Activated naive CD4-positive, alpha-beta T cell treated with anti-CD3 and anti-CD28 coated beads, Interleukin-2, amount 50 U/mL, for 16 hours (primary cell): ENCODE data around the gene SPATA3.

ENCODE experiments used
- DNase-seq: peaks from one replicate; pipeline ENCODE4 v3.0.0-alpha.2; 2020

SPATA3 gene

DNA sequence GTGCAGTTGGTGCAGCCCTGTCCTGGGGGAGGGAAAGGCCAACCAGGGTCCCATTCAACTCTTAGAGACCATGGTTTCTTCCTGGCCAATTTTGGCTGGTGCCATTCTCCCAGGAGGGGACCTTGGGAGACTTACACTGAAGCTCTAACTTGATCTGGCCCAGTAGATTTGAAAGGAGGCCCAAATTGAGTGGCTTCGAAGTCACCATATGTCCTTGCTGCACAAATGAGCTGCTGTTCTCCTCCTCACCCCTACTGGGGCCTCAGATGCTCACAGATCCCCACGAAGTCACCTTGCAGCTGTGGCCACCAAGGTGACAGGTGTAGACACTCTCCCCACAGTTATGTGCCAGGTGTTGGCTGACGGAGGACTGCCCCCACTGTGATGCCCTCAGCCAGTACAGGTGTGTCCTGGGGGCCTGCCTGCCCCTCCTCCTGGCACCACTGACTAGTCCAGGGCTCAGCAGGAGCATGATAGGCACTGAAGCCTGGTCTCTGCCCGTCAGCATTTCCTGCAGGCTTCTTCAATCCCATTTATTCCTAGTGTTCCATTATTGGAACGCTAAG is 36.7 kb downstream of the SPATA3 start:
- no peak for DNase-seq

DNA sequence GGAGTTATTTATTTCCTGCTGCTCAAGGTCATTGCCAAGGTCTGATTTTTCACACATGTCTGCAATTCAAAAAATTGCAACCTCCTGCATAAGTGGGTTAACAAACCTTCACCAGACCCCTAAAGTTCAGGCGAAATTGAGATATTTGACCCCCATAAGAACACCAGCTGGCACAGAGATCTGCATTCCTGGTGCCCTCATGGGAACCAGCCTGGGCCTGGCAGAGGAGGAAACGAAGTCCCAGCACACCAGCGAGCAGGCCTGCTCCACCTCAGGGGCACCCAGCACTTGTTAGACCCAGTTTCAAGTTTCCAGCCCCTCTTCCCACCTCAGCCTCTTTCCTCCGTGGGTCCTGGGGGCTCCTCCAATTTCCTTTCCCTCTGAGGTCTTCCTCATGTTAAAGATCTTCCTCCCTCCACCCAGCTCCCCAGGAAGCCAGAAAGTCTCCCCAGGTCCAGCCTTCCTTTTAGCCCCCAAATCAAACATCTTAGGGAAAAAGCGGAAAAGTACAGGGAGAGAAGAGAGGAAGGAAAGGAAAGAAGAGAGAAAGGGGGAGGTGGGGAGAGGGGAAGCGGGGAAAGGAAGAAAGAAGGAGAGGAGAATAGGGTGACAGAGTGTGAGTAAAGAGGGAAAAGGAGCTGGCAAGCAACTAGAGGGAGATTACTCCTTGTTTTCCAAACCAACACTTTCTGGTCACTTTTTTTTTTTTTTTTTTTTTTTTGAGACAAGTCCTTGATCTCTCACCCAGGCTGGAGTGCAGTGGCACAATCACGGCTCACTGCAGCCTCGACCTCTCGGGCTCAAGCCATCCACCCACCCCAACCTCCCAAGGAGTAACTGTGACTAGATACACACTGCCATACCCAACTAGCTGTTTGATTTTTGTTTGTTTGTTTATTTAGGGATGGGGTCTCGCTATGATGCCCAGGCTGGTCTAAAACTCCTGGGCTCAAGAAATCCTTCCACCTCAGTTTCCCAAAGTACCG is 37.5 kb downstream of the SPATA3 start:
- no peak for DNase-seq

DNA sequence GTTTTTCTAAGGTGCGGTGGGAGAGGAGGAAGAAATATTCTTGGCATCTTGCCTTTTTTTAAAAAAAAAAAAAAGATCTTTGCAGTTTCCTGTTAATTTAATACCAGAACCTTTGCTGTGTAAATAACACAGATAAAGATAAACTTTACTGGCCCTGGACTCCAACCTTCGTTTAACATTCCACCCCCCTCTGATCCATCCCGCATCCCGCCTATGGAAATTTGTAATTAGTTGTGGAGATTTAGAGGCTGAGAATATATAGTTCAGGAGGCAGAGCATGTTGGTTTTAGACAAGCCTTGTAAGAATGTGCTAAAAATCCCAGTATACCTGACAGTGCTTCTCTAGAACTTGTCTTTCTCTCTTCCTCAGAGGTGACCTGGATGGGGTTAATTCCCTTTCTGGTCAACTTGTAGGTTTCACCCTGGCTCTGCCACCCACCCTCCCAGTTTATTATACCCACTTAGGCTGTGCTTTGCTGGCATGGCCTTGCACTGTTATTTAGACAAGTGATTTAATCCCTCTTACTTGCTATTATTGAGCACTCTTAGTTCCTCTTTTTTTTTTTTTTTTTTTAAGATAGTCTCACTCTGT is 38.5 kb downstream of the SPATA3 start:
- DNase-seq: no peak

DNA sequence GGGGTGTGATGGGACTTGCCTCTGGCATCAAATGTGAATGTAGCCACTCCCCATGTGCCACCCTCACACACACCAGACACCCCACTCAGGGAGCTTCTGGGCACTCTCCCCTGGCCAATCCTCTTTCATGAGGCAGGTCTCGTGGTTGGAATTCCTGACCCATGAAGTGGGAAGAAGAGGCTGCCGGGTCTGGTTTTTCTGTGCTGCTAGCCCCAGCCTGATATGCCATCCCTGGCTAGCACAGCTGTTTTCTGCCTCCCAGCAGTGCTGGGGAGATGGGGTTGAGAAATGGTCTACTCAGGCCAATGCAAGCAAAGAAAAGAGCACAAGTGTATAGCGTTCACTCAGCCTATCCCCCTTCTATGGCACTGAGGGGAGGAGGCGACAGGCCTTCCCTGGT is 40.2 kb downstream of the SPATA3 start:
- DNase-seq: no peak

DNA sequence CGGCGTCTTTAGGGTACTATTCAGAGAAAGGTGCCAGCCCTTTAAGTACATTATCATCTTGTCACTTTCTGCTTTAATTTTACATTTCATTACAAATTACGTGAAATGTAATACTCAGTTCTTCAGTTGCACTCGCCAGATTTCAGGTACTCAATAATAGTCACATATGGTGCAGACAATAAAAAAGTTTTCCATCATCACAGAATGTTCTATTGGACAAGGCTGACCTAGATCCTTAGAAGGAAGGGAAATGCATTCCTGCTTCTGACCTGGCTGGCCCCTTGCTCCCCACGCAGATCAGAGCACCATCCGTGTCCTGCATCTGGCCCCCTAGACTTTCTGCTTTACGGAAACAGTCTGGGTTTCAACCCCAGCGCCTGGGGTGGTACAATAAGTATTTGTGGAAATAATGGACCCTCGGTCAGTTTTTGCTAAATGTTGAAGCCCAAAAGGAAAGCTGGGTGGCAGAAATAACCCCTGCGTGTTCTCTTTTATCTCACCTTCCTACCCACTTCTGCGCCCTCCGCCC is 40.7 kb downstream of the SPATA3 start:
- DNase-seq: no peak

DNA sequence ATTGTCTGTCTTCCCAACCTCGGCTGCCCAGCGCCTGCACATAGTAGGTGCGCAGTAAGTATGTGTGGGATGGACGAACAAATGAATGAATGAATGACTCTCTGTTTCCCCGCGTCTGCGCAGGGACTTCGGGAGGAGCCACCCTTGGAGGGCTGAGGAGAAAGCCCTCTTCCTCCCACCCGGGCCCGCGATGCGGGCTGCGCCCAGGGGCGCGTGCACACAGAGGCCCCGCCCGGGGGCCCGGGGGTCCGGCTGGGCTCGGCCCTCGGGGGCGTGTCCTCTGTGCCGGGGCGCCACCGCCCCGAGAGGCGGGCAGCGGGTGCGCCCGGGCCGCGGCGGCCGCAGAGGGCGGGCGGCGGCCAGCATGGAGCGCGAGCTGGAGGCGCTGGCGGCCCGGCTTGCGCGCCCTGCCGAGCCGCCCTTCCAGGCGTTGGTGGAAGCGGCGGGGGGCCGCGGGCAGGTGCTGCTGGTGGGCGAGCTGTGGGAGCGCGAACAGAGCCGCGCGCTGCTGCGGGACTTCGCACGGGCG is 41.3 kb downstream of the SPATA3 start, which contains the start of gene C2orf72:
C2orf72 (plus strand) TSS at position 322 of the 529 bp plus-strand sequence; CDS start at position 365, 43 bp downstream.
- peak; percentile 16 for DNase-seq

DNA sequence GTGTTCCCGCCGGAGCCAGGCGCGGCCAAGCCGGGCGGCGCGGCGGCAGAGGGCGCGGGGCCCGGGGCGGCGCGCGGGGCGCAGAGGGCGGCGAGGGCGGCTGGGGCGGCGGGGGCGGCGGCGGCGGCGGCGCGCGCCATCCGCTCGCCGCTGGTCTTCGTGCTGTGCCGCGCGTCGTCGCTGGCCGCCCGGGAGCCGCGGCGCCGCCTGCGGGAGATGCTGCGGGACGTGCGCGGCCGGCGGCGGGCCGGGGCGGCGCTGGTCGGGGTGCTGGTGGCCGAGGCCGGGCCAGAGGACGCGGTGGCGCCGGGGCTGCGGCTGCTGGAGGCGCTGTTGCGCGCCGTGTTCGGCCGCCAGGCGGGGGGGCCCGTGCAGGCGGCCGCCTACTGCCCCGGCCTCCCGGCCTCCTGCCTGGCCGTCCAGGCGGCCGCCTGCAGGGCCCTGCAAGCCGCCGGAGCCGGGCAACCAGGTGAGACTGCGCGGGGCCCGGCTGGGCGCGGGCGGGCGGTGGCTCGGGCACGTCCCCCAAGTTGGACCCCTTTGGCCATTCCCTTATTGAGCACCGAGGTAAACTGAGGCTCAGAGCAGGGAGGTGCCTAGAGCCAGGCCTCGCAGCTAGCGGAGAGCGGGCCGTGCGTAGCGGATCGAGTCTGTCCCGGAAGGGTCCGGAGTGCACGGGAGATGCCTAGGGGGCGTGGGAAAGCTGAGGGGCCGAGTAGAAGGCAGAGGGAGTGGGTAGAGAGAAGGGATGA is 42.0 kb downstream of the SPATA3 start:
- DNase-seq: no peak

DNA sequence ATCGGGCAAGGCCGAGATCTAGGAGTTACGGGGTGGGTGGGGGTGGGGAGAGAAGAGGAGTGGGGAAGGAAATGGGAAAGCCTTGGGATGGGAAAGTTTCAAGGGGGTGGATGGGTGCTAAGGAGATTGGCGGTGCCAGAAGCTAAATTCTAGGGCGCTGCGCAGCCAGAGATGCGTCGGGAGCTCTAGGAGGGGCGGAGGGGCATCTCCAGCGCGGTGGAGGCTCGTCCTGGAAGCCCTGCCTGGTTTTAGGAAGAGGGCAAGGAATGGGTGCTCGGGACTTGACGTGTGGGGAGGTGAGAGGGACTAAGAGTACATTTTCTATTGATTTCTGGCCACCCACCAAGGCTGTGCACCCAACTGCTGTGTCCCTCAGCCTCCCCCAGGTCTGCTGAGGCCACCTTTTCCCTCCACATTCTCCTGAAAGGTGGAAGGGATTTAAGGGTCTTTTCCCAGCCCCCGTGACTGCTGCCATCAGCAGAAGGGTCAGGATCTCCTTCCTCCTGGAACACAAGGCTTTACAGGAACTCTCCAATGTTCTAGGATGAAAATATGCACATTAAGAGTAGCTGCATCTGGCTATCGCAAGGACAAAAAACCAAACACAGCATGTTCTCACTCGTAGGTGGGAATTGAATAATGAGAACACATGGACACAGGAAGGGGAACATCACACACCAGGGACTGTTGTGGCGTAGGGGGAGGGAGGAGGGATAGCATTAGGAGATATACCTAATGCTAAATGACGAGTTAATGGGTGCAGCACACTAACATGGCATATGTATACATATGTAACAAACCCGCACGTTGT is 42.8 kb downstream of the SPATA3 start:
- no peak for DNase-seq

DNA sequence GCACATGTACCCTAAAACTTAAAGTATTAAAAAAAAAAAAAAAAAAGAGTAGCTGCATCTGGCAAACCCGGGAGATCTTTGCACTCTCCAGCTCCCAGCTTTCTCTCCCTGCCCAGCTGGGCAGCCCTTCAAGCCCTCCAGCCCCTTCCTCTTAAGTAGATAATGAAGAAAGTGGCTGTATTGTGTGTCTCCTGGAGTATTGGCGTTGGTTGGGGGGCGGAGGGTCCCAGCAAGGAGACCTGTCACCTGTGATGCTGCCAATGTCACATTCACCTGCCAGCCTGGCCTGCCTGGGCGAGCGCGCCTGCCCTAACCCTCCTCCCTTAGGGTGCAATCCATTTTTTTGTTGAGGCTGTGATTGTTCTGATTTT is 43.4 kb downstream of the SPATA3 start:
- DNase-seq: no peak

DNA sequence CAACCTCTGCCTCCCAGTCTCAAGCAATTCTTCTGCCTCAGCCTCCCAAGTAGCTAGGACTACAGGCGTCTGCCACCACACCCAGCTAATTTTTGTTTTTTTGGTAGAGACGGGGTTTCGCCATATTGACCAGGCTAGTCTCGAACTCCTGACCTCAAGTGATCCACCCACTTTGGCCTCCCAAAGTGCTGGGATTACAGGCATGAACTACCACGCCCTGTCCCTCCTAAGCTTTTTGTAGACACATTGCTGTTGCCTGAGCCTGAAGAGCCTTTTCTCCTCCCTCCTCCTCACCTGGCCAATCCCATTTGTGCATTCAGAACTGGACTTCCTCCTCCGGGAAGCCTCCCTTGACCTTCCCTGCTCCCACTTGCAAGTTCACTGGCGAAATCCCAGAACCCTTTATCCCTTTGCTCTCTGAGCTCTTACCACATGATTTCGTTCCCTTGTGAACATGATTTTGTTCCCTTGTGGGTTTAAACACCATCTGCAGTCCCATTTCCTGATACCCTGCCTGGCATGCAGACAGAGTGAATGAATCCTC is 44.0 kb downstream of the SPATA3 start:
- no peak for DNase-seq

DNA sequence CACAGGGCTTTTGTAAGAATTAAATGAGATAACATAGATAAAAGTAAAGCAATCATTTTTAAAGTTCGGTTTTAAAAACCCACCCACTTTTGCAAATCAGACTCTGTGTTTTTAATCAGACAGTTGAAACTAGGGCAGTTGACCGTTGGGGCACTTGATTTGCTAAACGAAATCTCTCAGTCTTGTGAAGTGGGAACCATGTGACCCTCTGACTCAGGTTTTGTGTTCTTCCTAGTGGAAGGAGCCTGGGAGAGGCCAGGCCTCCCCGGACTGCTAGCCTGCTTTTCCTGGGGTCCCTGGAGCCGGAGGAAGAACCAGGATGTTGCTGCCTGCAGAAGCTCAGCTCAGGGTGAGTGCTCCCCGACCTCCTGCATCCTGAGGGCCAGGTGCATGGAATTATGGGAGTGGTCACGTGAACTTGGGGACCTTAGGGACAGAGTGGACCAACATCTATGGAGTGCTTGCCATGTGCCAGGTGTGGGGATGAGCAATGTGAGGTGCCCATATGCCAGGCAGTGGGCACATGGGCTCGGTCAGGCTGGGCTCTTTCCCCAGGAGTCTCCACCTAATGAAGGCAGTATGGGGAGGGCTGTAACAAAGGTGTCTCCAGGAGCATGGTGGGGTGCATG is 45.3 kb downstream of the SPATA3 start:
- no peak for DNase-seq

DNA sequence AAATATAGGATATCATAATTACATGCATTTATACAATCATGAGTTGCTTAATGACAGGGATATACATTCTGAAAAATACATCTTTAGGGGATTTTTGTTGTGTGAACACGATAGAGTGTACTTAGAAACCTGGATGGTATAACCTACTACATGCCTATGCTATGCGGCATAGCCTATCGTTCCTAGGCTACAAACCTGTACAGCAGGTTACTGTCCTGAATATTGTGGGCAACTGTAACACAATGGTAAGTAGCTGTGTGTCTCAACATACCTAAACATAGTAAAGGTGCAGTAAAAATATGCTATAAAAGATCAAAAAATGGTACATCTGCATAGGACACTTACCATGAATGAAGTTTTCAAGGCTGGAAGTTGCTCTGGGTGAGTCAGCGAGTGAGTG is 47.9 kb downstream of the SPATA3 start:
- DNase-seq: no peak

DNA sequence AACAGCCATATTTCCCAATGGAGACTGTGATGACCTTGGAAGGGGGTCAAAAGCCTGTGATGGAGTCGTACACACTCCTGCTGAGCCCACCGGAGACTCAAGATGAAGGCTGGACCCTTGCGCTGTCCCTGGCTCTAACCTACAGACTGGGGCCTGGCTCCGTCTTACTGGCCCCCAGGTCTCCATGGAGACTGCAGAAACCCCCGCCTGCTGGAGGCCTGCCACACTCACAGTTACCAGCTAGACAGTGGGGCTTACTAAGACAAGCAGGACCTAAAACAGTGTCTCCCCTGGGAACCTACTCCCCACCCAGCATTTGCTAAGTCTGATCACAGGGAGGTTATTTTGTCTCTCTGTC is 51.0 kb downstream of the SPATA3 start:
- no peak for DNase-seq

DNA sequence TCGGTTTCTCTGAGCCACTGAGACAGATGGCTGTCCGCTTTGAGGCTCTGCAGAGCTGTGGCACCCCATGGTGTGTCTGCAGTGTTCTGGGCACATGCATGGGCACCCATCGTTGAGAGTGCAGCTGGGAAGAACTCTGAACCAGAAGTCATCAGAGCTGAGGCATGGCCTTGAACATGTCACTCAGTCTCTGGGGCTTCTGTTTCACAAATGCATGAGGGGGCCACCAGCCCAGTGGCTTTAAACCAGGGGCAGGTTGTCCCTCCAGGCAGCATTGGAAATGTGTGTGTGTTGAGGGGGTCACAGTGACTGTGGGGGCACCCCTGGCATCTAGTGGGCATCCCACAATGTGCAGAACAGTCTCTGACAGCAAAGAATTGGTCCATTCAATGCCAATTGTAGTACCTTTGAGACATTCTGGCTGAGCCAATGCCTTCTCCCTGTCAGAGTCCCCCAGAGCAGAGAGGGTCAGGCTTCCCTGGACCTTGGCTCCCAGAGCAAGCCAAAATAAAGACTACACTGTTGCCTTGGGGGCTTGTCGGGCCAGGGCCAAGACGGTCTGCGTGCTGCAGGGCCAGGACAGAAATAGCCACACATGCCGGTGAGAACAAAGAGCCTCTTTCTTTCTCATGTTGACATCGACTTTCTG is 51.5 kb downstream of the SPATA3 start:
- DNase-seq: no peak

DNA sequence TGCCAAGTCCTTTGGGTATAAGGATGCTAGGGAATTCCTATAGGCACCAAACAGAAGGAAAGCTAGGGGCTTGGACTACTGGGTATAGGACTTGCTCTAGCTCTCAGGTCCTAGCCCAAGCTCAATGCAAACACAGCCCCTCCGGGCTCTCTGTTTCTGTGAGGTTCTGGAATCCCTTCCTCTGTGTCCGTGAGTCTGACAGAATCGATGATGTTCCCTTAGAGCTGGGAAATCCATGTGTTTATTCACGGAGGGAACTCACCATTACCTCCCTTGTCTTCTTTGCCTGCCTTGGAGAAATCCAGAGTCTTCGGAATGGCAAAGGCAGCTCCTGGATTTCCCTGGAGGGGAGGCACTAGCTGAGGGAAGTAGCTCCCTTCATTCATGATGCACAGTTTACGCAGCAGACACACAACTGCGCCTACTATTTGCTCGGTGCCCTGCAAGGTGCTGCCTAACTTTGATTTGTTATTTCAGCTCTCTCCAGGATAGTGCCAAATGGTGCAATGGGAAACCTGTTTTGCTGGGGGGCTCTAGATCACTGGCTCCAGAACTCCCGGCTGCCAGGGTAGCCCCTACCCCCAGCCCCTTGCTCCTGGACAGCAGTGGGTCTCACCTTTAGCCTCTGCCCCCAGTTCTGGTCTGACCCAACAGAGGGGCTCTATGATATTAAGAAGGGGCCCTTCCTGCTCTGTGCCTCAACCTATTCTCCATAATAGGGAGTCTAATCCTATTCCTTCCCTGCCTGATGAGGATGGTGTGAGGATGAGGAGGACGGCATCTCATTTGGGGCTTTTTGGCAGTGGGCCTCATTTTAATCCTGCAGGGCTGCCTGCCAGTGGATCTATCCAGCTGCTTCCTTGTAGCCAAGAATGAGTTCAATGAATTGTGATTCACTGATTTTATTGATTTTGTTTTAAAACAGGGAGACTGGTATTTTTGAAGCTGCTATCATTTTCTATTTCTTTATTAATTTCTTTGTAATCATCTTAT is 52.3 kb downstream of the SPATA3 start:
- no peak for DNase-seq

DNA sequence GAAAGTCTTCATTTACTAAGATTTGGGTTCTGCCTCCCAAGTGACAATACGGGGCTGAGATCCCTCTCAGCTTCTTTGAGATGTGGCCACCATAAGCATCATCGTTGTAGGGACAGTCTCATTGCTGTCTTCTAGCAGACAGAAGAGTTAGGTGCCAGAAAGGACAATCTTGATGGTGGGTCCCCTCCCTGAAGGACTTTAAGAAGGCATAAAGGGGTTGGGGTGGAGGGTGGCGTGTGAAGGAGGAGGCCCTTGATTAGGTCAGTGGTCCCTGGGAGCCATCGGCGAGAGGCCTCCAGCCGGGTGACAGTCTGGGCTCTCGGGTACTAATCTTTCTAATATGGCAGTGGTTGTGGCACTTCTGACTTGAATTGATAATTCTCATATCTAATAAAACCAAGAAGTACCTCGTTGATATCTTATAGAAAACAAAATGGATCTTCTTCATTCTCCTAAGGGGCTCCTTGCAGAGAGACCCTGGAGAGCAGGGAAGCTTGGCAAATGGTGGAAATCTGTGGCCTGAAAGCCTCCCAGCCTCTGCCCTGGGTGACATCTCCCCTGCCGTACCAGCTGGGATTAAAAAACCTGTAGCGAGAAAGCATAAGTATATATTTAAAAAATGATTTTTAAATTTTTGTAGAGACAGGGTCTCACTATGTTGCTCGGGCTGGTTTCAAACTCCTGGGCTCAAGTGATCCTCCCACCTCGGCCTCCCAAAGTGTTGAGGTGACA is 53.5 kb downstream of the SPATA3 start:
- no peak for DNase-seq

DNA sequence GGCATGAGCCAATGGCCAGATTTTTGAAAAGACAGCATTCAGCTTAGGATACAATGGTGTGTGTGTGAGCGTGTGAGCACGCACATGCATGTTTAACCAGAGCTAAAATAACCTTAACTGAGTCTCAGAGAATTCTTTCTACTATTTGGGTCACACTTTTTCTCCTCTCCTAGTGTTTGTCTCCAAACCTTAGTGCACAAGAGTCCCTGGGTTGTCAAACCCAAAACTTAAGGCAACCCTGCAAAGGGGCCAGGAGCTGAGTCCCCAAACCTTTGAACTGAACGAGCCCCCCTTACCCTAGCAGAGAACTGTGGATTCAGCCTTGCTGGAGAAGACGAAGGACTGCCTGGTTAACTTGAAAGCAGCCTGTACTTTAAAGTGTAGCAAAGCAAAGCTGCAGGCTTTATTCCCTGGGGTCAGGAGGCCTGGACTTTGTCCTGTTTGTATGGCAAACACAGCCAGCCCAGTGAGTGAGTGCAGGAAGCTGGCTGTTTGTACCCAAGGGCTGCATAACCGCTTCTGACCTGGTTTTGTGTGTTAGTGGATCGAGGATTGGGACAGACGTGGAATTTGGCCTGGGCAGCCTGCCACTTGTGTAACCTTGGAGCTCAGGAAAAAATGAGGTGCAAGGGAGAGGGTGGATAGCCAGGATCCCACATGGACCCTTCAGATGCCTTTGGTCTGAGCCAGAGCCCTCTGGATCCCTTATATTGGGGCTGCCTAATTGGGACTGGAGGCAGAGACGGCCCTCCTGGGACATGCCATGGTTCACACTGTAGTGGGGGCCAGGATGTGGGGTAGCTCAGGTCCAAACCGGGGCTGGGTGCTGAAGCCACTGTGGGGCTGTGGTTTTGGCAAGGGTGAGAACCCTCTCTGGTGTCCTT is 54.3 kb downstream of the SPATA3 start:
- no peak for DNase-seq
